ENCODE measurements around the gene ETV3L. TPM values are rescaled to one million over a fixed set of nuclear protein-coding genes. Genes with fewer than 3 reads are reported as not detected.

Gene ETV3L
- total RNA-seq, 5 donors from 2014 or later (not counting 1 experiment from before 2014, with no cell fraction given) = not detected

DNA sequence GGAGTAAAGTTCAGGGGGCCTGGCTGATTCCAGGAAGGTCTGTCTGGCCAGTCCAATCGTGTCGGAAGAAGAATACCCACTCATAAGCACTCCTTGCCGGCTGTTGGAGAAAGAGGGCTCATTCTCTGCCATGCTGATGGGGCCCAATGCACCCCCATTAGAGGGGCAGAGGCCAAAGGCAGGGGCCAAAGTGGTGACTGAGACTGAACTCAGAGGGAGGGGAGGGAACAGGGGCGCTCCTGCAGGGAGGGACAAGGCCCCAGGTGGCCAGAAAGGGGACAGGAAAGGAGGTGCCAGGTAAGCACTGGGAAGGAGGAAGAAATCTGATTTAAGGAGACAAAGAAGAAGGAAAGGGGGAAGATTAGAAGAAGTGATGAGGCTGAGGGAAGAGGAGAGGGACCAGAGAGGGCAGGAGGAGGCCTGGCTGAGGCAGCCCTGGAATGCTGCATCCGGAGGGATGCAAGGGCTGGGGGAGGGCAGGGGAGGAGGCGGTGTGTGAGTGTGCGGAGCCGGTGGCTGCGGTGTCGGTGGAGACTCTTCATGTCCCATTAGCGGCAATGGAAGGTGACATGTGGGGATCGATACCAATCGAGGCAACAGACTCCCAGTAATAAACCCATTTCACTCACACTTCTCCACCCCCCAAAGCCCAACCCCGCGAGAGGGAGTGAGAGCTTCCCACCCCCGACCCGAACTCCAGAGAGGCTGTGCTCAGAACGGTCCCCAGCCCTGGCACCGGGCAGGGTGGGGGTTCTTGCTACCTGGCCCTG, 12.0 kb upstream of the ETV3L start:
- Mint-ChIP-seq H3K36me3 (no peaks in the 10 kb centered on the region), H3K4me3 (no peak overlapping the region), H3K9me3 (no peaks in the 10 kb centered on the region), H3K27ac (no peak overlapping the region), H3K4me1 (no peaks in the 10 kb centered on the region), H3K27me3 (peaks cover 36 to 38% of the 10 kb centered on the region in 2 donors)
- DNase-seq = no peak
- ATAC-seq (replicated peaks in 1 of 4) = no peak
- no peak overlapping the region for H3K4me3 ChIP-seq (ENCODE audit: control insufficient read depth in 1 of 2, extremely low read depth in 1 of 2, low read length in 1 of 2)
- no peak overlapping the region for H3K27ac ChIP-seq (ENCODE audit: low read length)
- H3K36me3 ChIP-seq (ENCODE audit: control insufficient read depth in 2 of 2, extremely low read depth in 1 of 2, insufficient read depth in 1 of 2, low read length in 1 of 2) = no peaks in the 10 kb centered on the region
- ChIA-PET CTCF (no interaction called here), POLR2A (interaction anchor here in 1 of 2 donors (0.6 kb wide), 2 partner anchors 15 to 44 kb away, joined by 4 to 5 read pairs; no protein-coding TSS in a partner anchor)
- peaks cover 0 to 55% of the 10 kb centered on the region in 2 experiments for H3K27me3 ChIP-seq (replicated peaks in 1 of 2; ENCODE audit: control insufficient read depth in 2 of 2, extremely low read depth in 1 of 2, insufficient read depth in 2 of 2, low read length in 1 of 2)
- H3K4me1 ChIP-seq (ENCODE audit: control insufficient read depth in 1 of 2, extremely low read depth in 1 of 2, insufficient read depth in 2 of 2, low read length in 2 of 2) = no peaks in the 10 kb centered on the region
- WGBS (ENCODE audit: insufficient coverage) = 80% methylated on average over 10 of the region's 19 CpGs
- no peaks in the 10 kb centered on the region for H3K9me3 ChIP-seq

DNA sequence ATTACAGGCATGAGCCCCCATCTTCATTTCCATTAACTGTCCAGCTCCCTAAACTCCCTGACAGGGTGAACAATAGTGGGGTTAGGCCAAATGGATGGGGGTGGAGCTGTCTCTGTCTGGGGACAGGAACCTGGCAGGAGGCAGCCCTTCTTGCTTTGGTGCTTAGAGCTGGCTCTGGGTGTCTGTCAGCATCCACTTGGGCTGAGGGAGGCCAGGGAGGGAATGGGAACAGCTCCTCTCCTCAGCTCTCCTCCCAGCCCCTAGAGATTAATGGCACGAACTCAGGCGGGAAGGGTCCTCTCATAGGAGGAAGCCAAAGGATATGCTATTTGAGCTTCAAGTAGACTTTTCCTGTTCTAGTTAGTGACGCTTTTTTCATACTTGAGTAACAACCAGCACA, 11.1 kb upstream of the ETV3L start:
- POLR2A ChIA-PET = interaction anchor here in 1 of 2 donors (0.6 kb wide), 1 partner anchor 15 kb away, joined by 4 read pairs; no protein-coding TSS in a partner anchor
- 67% methylated on average over 1 of the region's 3 CpGs for WGBS (ENCODE audit: insufficient coverage)

DNA sequence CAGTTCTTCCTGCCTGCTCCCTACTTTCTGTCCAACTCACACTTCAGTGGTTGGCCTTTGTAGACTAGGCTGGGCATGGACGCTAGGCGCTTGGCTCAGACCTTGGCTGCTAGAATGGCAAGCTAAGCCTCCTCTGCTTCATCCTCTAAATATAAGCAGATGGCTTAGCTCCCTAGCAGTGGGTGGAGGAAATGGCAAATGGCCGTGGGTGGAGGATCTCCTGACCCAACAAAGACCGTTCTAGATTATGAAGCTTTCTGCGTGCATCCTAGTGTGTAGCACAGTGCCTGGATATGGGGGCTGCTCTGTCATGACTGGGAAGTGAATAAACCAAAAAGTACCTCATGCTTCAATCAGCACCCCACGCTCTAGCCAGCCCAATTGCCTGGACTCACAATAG, 10.4 kb upstream of the ETV3L start:
- Mint-ChIP-seq H3K27ac (no peak overlapping the region), H3K9me3 (no peaks in the 10 kb centered on the region)
- ATAC-seq (replicated peaks in 1 of 4) = no peak

More for the DNA sequence above, 11.1 kb upstream of the ETV3L start:
- Mint-ChIP-seq H3K9me3 (no peaks in the 10 kb centered on the region), H3K27me3 (peaks cover 44% of the 10 kb centered on the region in 2 donors), H3K36me3 (no peaks in the 10 kb centered on the region), H3K4me3 (no peak overlapping the region), H3K4me1 (no peaks in the 10 kb centered on the region), H3K27ac (no peak overlapping the region)
- Histone ChIP-seq H3K9me3 (no peaks in the 10 kb centered on the region), H3K4me3 (ENCODE audit: control insufficient read depth in 1 of 2, extremely low read depth in 1 of 2, low read length in 1 of 2) (no peak overlapping the region), H3K36me3 (ENCODE audit: control insufficient read depth in 2 of 2, extremely low read depth in 1 of 2, insufficient read depth in 1 of 2, low read length in 1 of 2) (no peaks in the 10 kb centered on the region), H3K4me1 (ENCODE audit: control insufficient read depth in 1 of 2, extremely low read depth in 1 of 2, insufficient read depth in 2 of 2, low read length in 2 of 2) (no peaks in the 10 kb centered on the region), H3K27me3 (replicated peaks in 1 of 2; ENCODE audit: control insufficient read depth in 2 of 2, extremely low read depth in 1 of 2, insufficient read depth in 2 of 2, low read length in 1 of 2) (peaks cover 0 to 59% of the 10 kb centered on the region in 2 experiments), H3K27ac (ENCODE audit: low read length) (no peak overlapping the region)
- CTCF ChIA-PET = no interaction called here
- DNase-seq (no peak), ATAC-seq (replicated peaks in 1 of 4) (no peak)

DNA sequence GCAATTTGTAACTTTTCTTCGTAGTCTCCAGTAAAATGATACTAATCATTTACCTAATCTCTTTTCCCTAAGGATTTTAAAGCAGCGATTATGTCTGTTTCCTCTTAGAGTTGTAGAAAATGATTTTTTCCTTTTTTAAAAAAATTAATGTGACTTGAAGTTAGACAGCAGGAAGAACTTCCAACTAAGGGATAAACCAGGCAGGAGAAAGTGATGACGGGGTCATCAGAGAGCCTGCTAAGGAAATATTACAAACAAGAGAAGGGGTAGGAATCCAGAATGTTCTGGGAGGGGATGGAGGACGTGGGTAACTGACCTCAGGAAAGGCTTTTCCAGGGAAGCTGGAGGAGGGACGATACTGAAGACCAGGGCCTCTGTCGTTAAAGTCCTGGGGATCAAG, 8.8 kb upstream of the ETV3L start:
- Histone ChIP-seq H3K4me3 (ENCODE audit: control insufficient read depth in 1 of 2, extremely low read depth in 1 of 2, low read length in 1 of 2) (no peak overlapping the region), H3K4me1 (ENCODE audit: control insufficient read depth in 1 of 2, extremely low read depth in 1 of 2, insufficient read depth in 2 of 2, low read length in 2 of 2) (no peaks in the 10 kb centered on the region), H3K9me3 (no peaks in the 10 kb centered on the region), H3K27me3 (replicated peaks in 1 of 2; ENCODE audit: control insufficient read depth in 2 of 2, extremely low read depth in 1 of 2, insufficient read depth in 2 of 2, low read length in 1 of 2) (peaks cover 0 to 58% of the 10 kb centered on the region in 2 experiments), H3K27ac (ENCODE audit: low read length) (no peak overlapping the region), H3K36me3 (ENCODE audit: control insufficient read depth in 2 of 2, extremely low read depth in 1 of 2, insufficient read depth in 1 of 2, low read length in 1 of 2) (no peaks in the 10 kb centered on the region)
- no peak for DNase-seq
- no peak overlapping the region for H3K4me3 Mint-ChIP-seq
- H3K27me3 Mint-ChIP-seq = peaks cover 42 to 44% of the 10 kb centered on the region in 2 donors
- no peaks in the 10 kb centered on the region for H3K9me3 Mint-ChIP-seq
- ChIA-PET CTCF (interaction anchor here in 1 of 2 donors (1.0 kb wide), 1 partner anchor 482 kb away, joined by 3 read pairs; no protein-coding TSS in a partner anchor), POLR2A (no interaction called here)
- 71% methylated on average over 1 of the region's 6 CpGs for WGBS (ENCODE audit: insufficient coverage)
- H3K4me1 Mint-ChIP-seq = no peaks in the 10 kb centered on the region
- H3K36me3 Mint-ChIP-seq = no peaks in the 10 kb centered on the region
- no peak for ATAC-seq (replicated peaks in 1 of 4)
- no peak overlapping the region for H3K27ac Mint-ChIP-seq

More for the DNA sequence above, 10.4 kb upstream of the ETV3L start:
- Mint-ChIP-seq H3K4me1 (no peaks in the 10 kb centered on the region), H3K36me3 (no peaks in the 10 kb centered on the region), H3K4me3 (no peak overlapping the region), H3K27me3 (peaks cover 42 to 44% of the 10 kb centered on the region in 2 donors)
- WGBS (ENCODE audit: insufficient coverage) = no CpG with 5 or more reads among the region's 6 CpGs
- POLR2A ChIA-PET = interaction anchor here in 1 of 2 donors (0.6 kb wide), 1 partner anchor 16 kb away, joined by 4 read pairs; no protein-coding TSS in a partner anchor
- Histone ChIP-seq H3K27ac (ENCODE audit: low read length) (no peak overlapping the region), H3K4me3 (ENCODE audit: control insufficient read depth in 1 of 2, extremely low read depth in 1 of 2, low read length in 1 of 2) (no peak overlapping the region), H3K4me1 (ENCODE audit: control insufficient read depth in 1 of 2, extremely low read depth in 1 of 2, insufficient read depth in 2 of 2, low read length in 2 of 2) (no peaks in the 10 kb centered on the region), H3K27me3 (replicated peaks in 1 of 2; ENCODE audit: control insufficient read depth in 2 of 2, extremely low read depth in 1 of 2, insufficient read depth in 2 of 2, low read length in 1 of 2) (peaks cover 0 to 64% of the 10 kb centered on the region in 2 experiments), H3K9me3 (no peaks in the 10 kb centered on the region), H3K36me3 (ENCODE audit: control insufficient read depth in 2 of 2, extremely low read depth in 1 of 2, insufficient read depth in 1 of 2, low read length in 1 of 2) (no peaks in the 10 kb centered on the region)
- CTCF ChIA-PET = no interaction called here
- no peak for DNase-seq

DNA sequence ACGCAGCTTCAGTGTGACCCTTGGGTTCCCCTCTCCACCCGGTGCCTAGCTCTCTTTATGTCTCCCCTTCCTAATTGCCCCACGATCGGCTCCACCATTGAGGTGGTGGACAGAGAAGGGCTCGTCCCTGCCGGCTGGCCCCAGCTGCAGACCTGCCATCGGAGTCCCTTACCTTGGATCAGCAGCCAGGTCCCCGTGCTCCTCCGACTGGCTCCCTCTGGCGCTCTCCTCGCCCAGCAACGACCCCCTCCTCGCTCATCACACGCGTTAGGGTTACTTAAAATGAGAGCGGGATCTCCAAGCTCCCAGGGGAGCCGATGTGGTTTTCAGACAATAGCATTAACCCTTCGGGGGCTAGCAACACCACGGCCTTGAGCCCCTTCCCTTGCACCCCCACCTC, 8.1 kb upstream of the ETV3L start:
- Mint-ChIP-seq H3K4me1 (no peaks in the 10 kb centered on the region), H3K36me3 (no peaks in the 10 kb centered on the region), H3K4me3 (no peak overlapping the region), H3K27ac (no peak overlapping the region), H3K27me3 (peaks cover 42 to 47% of the 10 kb centered on the region in 2 donors), H3K9me3 (no peaks in the 10 kb centered on the region)
- WGBS (ENCODE audit: insufficient coverage) = 58% methylated on average over 12 of the region's 19 CpGs
- Histone ChIP-seq H3K36me3 (ENCODE audit: control insufficient read depth in 2 of 2, extremely low read depth in 1 of 2, insufficient read depth in 1 of 2, low read length in 1 of 2) (no peaks in the 10 kb centered on the region), H3K4me1 (ENCODE audit: control insufficient read depth in 1 of 2, extremely low read depth in 1 of 2, insufficient read depth in 2 of 2, low read length in 2 of 2) (no peaks in the 10 kb centered on the region), H3K4me3 (ENCODE audit: control insufficient read depth in 1 of 2, extremely low read depth in 1 of 2, low read length in 1 of 2) (no peak overlapping the region), H3K27ac (ENCODE audit: low read length) (no peak overlapping the region), H3K27me3 (replicated peaks in 1 of 2; ENCODE audit: control insufficient read depth in 2 of 2, extremely low read depth in 1 of 2, insufficient read depth in 2 of 2, low read length in 1 of 2) (peaks cover 0 to 53% of the 10 kb centered on the region in 2 experiments), H3K9me3 (no peaks in the 10 kb centered on the region)
- ChIA-PET POLR2A (no interaction called here), CTCF (no interaction called here)
- no peak for ATAC-seq (replicated peaks in 1 of 4)
- DNase-seq = no peak

DNA sequence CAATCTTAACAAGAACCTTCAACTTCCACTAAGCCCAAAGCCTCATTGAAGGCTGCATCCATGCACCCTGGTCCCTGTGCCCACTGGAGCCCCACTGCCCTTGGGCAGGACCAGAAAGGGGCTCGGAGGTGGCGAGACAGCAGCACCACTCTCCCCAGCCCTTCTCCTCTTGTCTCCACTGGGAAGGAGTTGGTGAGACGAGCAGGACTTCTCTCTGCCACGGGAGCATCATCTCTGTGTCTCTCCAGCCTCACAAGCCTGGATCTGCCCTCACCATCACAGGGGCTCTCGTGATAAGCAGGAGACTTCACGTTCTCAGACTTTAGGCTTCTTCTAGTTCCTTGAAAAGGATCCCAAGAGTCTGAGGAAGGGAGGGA, 7.2 kb upstream of the ETV3L start:
- 76% methylated on average over 2 of the region's 6 CpGs for WGBS (ENCODE audit: insufficient coverage)
- no peaks in the 10 kb centered on the region for H3K4me1 ChIP-seq (ENCODE audit: control insufficient read depth in 1 of 2, extremely low read depth in 1 of 2, insufficient read depth in 2 of 2, low read length in 2 of 2)
- Mint-ChIP-seq H3K9me3 (no peaks in the 10 kb centered on the region), H3K36me3 (no peaks in the 10 kb centered on the region), H3K27ac (no peak overlapping the region), H3K27me3 (peaks cover 42 to 45% of the 10 kb centered on the region in 2 donors), H3K4me1 (no peaks in the 10 kb centered on the region), H3K4me3 (no peak overlapping the region)
- no peak overlapping the region for H3K27ac ChIP-seq (ENCODE audit: low read length)
- DNase-seq = no peak
- H3K27me3 ChIP-seq (replicated peaks in 1 of 2; ENCODE audit: control insufficient read depth in 2 of 2, extremely low read depth in 1 of 2, insufficient read depth in 2 of 2, low read length in 1 of 2) = peaks cover 0 to 45% of the 10 kb centered on the region in 2 experiments
- no peak overlapping the region for H3K4me3 ChIP-seq (ENCODE audit: control insufficient read depth in 1 of 2, extremely low read depth in 1 of 2, low read length in 1 of 2)
- no peaks in the 10 kb centered on the region for H3K9me3 ChIP-seq
- POLR2A ChIA-PET = interaction anchor here in 1 of 2 donors (0.6 kb wide), 1 partner anchor 34 kb away, joined by 3 read pairs; no protein-coding TSS in a partner anchor
- CTCF ChIA-PET = no interaction called here
- no peaks in the 10 kb centered on the region for H3K36me3 ChIP-seq (ENCODE audit: control insufficient read depth in 2 of 2, extremely low read depth in 1 of 2, insufficient read depth in 1 of 2, low read length in 1 of 2)
- no peak for ATAC-seq (replicated peaks in 1 of 4)

Measured in T-cell (primary cell).